ENCODE measurements around the gene CEACAM1. TPM values are rescaled to one million over a fixed set of nuclear protein-coding genes. Genes with fewer than 3 reads are reported as not detected.

CEACAM1 gene
- total and polyA plus RNA-seq, 2 of the 13 experiments (the other 11 are each of a cell fraction or from before 2014, with no cell fraction given) = 13.5 to 332 TPM

DNA sequence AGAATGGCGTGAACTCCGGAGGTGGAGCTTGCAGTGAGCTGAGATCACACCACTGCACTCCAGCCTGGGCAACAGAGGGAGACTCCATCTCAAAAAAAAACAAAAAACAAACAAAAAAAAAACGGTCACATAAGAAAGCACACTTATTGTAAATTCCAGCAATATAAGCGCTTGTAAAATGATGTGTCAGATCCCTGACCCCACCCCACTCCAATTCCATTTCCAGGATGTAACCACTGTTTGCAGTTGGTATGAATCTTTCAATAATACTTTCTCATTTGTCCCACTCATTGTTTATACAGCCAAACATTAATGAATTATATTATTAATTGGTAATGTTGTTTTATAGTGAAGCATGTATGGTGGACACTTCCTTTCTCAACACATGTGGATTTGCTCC, 15.9 kb upstream of the CEACAM1 start (continued):
- TF ChIP-seq, protein P1, sequence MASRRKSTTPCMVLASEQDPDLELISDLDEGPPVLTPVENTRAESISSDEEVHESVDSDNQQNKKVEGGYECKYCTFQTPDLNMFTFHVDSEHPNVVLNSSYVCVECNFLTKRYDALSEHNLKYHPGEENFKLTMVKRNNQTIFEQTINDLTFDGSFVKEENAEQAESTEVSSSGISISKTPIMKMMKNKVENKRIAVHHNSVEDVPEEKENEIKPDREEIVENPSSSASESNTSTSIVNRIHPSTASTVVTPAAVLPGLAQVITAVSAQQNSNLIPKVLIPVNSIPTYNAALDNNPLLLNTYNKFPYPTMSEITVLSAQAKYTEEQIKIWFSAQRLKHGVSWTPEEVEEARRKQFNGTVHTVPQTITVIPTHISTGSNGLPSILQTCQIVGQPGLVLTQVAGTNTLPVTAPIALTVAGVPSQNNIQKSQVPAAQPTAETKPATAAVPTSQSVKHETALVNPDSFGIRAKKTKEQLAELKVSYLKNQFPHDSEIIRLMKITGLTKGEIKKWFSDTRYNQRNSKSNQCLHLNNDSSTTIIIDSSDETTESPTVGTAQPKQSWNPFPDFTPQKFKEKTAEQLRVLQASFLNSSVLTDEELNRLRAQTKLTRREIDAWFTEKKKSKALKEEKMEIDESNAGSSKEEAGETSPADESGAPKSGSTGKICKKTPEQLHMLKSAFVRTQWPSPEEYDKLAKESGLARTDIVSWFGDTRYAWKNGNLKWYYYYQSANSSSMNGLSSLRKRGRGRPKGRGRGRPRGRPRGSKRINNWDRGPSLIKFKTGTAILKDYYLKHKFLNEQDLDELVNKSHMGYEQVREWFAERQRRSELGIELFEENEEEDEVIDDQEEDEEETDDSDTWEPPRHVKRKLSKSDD (CRISPR knock-in tag; IDR thresholded peaks at IDR 0.05; ENCODE audit: low read depth) = no peak
- TF ChIP-seq FIP1L1 (IDR thresholded peaks at IDR 0.05; ENCODE audit: borderline replicate concordance, insufficient read depth, low read depth, low read length) = no peak
- no peak for TF ChIP-seq ZFP36L1 (CRISPR knock-in tag; IDR thresholded peaks at IDR 0.05)
- TF ChIP-seq ZFP62 (CRISPR knock-in tag; IDR thresholded peaks at IDR 0.05) = no peak
- TF ChIP-seq, protein P2, sequence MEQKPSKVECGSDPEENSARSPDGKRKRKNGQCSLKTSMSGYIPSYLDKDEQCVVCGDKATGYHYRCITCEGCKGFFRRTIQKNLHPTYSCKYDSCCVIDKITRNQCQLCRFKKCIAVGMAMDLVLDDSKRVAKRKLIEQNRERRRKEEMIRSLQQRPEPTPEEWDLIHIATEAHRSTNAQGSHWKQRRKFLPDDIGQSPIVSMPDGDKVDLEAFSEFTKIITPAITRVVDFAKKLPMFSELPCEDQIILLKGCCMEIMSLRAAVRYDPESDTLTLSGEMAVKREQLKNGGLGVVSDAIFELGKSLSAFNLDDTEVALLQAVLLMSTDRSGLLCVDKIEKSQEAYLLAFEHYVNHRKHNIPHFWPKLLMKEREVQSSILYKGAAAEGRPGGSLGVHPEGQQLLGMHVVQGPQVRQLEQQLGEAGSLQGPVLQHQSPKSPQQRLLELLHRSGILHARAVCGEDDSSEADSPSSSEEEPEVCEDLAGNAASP (CRISPR knock-in tag; IDR thresholded peaks at IDR 0.05; ENCODE audit: borderline replicate concordance) = no peak
- no peak for TF ChIP-seq ZNF441 (CRISPR knock-in tag; IDR thresholded peaks at IDR 0.05; ENCODE audit: borderline replicate concordance)
- no peak for TF ChIP-seq HNRNPL (IDR thresholded peaks at IDR 0.05; ENCODE audit: low read depth, low read length)

DNA sequence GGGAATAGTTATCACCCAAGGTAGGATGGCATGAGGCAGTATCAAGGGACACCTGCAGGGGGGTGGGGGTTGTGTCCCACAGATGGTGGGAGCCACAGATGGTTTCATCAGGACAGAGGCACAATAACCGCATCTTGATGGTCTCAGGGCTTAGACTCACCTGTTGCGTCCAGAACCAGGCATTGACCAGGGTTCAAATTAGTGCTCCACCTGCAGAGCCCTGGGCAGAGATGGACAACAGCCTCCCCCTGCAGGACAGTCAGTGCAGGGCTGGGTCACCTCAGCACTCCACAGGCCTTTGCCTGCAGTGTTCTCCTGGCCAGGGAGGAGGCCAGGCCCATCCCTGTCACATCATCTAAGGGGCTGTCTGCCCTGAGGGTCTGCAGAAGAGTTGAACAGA, 14.5 kb upstream of the CEACAM1 start:
- BruUV-seq (replicated peaks) = no TSS peak
- Histone ChIP-seq H2AFZ (ENCODE audit: low read length) (no peak overlapping the region), H3K4me3 (replicated peaks in 1 of 3; ENCODE audit: insufficient read depth in 1 of 3, low read depth in 2 of 3, low read length in 3 of 3) (no peak overlapping the region), H3K9ac (ENCODE audit: insufficient read depth, low read depth, low read length) (no peak overlapping the region), H4K20me1 (ENCODE audit: insufficient read depth, low read length) (no peaks in the 10 kb centered on the region), H3K27me3 (ENCODE audit: control insufficient read depth in 1 of 2, insufficient read depth in 2 of 2, low read length in 2 of 2) (no peaks in the 10 kb centered on the region; a peak in 2 of 5 replicates), H3K4me2 (ENCODE audit: low read depth, low read length) (no peak overlapping the region), H3K36me3 (replicated peaks in 1 of 2; ENCODE audit: control insufficient read depth in 1 of 2, insufficient read depth in 2 of 2, low read length in 2 of 2) (no peaks in the 10 kb centered on the region), H3K9me3 (ENCODE audit: low read length) (no peaks in the 10 kb centered on the region), H3K79me2 (ENCODE audit: insufficient read depth, low read length) (no peaks in the 10 kb centered on the region), H3K27ac (ENCODE audit: extremely low read length, insufficient read depth, low read length) (no peak overlapping the region), H3K4me1 (ENCODE audit: insufficient read depth, low read length) (peaks cover 62% of the 10 kb centered on the region)
- DNase-seq (ENCODE audit: low spot score) = no peak
- WGBS (ENCODE audit: low lambda C conversion rate) = no CpG with 5 or more reads among the region's 2 CpGs
- in situ Hi-C loops (cut with HindIII; ENCODE audit: extremely low pct_ligation_motif_present, low pct_unique_long_range_greater_than_20kb) (no loop called here), intact Hi-C loops (cut with micrococcal nuclease; ENCODE audit: unreplicated experiment) (no loop called here)
- ChIA-PET POLR2A (no interaction called here), CTCF (ENCODE audit: low intra/inter-chr PET ratio, low total read pairs) (interaction anchor here (0.9 to 3.5 kb wide), 3 partner anchors 14 to 104 kb away, joined by 3 to 18 read pairs (median 12); no protein-coding TSS in a partner anchor)
- TF ChIP-seq RAD21 (CRISPR knock-in tag; IDR thresholded peaks at IDR 0.05) = peak; percentile 50
- TF ChIP-seq STAG1 (CRISPR knock-in tag; IDR thresholded peaks at IDR 0.05) = peak; percentile 72
- TF ChIP-seq, protein P3, sequence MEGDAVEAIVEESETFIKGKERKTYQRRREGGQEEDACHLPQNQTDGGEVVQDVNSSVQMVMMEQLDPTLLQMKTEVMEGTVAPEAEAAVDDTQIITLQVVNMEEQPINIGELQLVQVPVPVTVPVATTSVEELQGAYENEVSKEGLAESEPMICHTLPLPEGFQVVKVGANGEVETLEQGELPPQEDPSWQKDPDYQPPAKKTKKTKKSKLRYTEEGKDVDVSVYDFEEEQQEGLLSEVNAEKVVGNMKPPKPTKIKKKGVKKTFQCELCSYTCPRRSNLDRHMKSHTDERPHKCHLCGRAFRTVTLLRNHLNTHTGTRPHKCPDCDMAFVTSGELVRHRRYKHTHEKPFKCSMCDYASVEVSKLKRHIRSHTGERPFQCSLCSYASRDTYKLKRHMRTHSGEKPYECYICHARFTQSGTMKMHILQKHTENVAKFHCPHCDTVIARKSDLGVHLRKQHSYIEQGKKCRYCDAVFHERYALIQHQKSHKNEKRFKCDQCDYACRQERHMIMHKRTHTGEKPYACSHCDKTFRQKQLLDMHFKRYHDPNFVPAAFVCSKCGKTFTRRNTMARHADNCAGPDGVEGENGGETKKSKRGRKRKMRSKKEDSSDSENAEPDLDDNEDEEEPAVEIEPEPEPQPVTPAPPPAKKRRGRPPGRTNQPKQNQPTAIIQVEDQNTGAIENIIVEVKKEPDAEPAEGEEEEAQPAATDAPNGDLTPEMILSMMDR (CRISPR knock-in tag; IDR thresholded peaks at IDR 0.05) = peak; percentile 60
- no peak for TF ChIP-seq ZNF282 (IDR thresholded peaks at IDR 0.05; ENCODE audit: partially characterized antibody)
- TF ChIP-seq MTA1 (CRISPR knock-in tag; IDR thresholded peaks at IDR 0.05; ENCODE audit: borderline replicate concordance) = no peak
- no peak for TF ChIP-seq RBM39 (IDR thresholded peaks at IDR 0.05; ENCODE audit: low read depth, low read length, poor library complexity, severe bottlenecking)
- no peak for TF ChIP-seq ZNF264 (CRISPR knock-in tag; IDR thresholded peaks at IDR 0.05)
- no peak for TF ChIP-seq ZNF598 (CRISPR knock-in tag; IDR thresholded peaks at IDR 0.05; ENCODE audit: borderline replicate concordance)
- TF ChIP-seq JUND (CRISPR knock-in tag; IDR thresholded peaks at IDR 0.05) = no peak
- no peak for TF ChIP-seq RXRB (CRISPR knock-in tag; IDR thresholded peaks at IDR 0.05; ENCODE audit: borderline replicate concordance)
- peak; percentile 78 for ATAC-seq
- no peak for FAIRE-seq

All from HepG2 (cell line).